GM19395 (cell line): ENCODE data around the gene SLC13A3.

ENCODE experiments used
- ATAC-seq: cut with Tn5 transposase; IDR thresholded peaks from one replicate; pipeline ENCODE4 v1.9.1; 2021; ENCODE audit warnings: mild to moderate bottlenecking, moderate library complexity; ENCODE audit not compliant: unreplicated experiment

Gene SLC13A3

GRCh38 chr20:46543959-46544358 lies 107.3 kb downstream of the SLC13A3 start:
- ATAC-seq: no peak

GRCh38 chr20:46543033-46543432 lies 108.2 kb downstream of the SLC13A3 start:
- ATAC-seq: no peak

- no peak for ATAC-seq
Observed at GRCh38 chr20:46541229-46541935, 109.9 kb downstream of the SLC13A3 start.

GRCh38 chr20:46539113-46539512 lies 112.1 kb downstream of the SLC13A3 start:
- ATAC-seq: no peak

- ATAC-seq: no peak
Observed at GRCh38 chr20:46530640-46531039, 120.6 kb downstream of the SLC13A3 start.

- no peak for ATAC-seq
Observed at GRCh38 chr20:46523696-46524328, 127.4 kb downstream of the SLC13A3 start.

- ATAC-seq: no peak
Observed at GRCh38 chr20:46523108-46523507, 128.2 kb downstream of the SLC13A3 start.

GRCh38 chr20:46520976-46521579 lies 130.2 kb downstream of the SLC13A3 start:
- no peak for ATAC-seq

- no peak for ATAC-seq
Observed at GRCh38 chr20:46520540-46520939, 130.7 kb downstream of the SLC13A3 start.

- ATAC-seq: no peak
Observed at GRCh38 chr20:46519471-46520068, 131.7 kb downstream of the SLC13A3 start.

GRCh38 chr20:46512943-46513844 lies 138.1 kb downstream of the SLC13A3 start, which contains the start of gene ZNF334:
ZNF334 (minus strand) TSS chr20:46513559; CDS start chr20:46512102, 1,457 bp downstream.
- no peak for ATAC-seq

- ATAC-seq: no peak
Observed at GRCh38 chr20:46509523-46509922, 141.7 kb downstream of the SLC13A3 start.
